PC-9 (cell line): ENCODE results near the gene AFAP1. TPM values are rescaled to one million over a fixed set of nuclear protein-coding genes. Genes with fewer than 3 reads are reported as not detected.

Experiments
- BruUV-seq: library from RNA; stranded (reverse); fragments of 400-500 nt; replicated peaks from 2 replicates; lab custom pipeline; 2021; lab: Mats Ljungman, UMichigan
- CTCF ChIA-PET: fragments of 300-600 bp; sonication (Branson Sonifier 250); formaldehyde crosslinking; loops from one replicate; lab custom pipeline; 2022; ENCODE audit warnings: antibody characterized with exemption; lab: Charles Lee
- POLR2A ChIA-PET: fragments of 300-600 bp; sonication (Branson Sonifier 250); formaldehyde crosslinking; loops from one replicate; lab custom pipeline; 2022; ENCODE audit warnings: antibody characterized with exemption; ENCODE audit not compliant: unreplicated experiment; lab: Charles Lee
- DNase-seq, 2 experiments: peaks; one replicate each; pipeline versions ENCODE4 v3.0.0 to v3.0.0-alpha.2; 2015 to 2022; ENCODE audit warnings: mixed read lengths in 1 of 2
- H2AFZ ChIP-seq: fragments of 200-600 bp; sonication (generic); 2 replicates; pipeline ENCODE4 v1.8.1; 2017; ENCODE audit warnings: antibody characterized with exemption
- H3F3A ChIP-seq: fragments of 200-600 bp; sonication (generic); 2 replicates; pipeline ENCODE4 v1.8.1; 2017; ENCODE audit warnings: antibody characterized with exemption, mild to moderate bottlenecking, low read depth; ENCODE audit not compliant: insufficient read depth
- H3K27ac ChIP-seq: fragments of 200-600 bp; sonication (generic); 2 replicates; pipeline ENCODE4 v1.6.1; 2016; ENCODE audit warnings: mixed run types
- H3K27me3 ChIP-seq: fragments of 200-600 bp; sonication (generic); 2 replicates; pipeline ENCODE4 v1.6.1; 2016; ENCODE audit warnings: low read depth, mixed run types; ENCODE audit not compliant: insufficient read depth
- H3K36me3 ChIP-seq: fragments of 200-600 bp; sonication (generic); 2 replicates; pipeline ENCODE4 v1.6.1; 2016; ENCODE audit warnings: low read depth, mixed run types
- H3K4me1 ChIP-seq: fragments of 200-600 bp; sonication (generic); replicated peaks from 2 replicates; pipeline ENCODE4 v1.6.1; 2016; ENCODE audit warnings: mixed run types; ENCODE audit not compliant: insufficient read depth
- H3K4me2 ChIP-seq: fragments of 200-600 bp; sonication (generic); 2 replicates; pipeline ENCODE4 v1.6.1; 2017; ENCODE audit warnings: mixed run types
- H3K4me3 ChIP-seq: fragments of 200-600 bp; sonication (generic); 2 replicates; pipeline ENCODE4 v1.6.1; 2016; ENCODE audit warnings: mixed run types
- H3K79me2 ChIP-seq: fragments of 200-600 bp; sonication (generic); 2 replicates; pipeline ENCODE4 v1.6.1; 2017; ENCODE audit warnings: low read depth, mixed run types
- H3K9me2 ChIP-seq: fragments of 200-600 bp; sonication (generic); 2 replicates; pipeline ENCODE4 v1.8.1; 2017; ENCODE audit warnings: mild to moderate bottlenecking; ENCODE audit not compliant: insufficient read depth
- H3K9me3 ChIP-seq: fragments of 200-600 bp; sonication (generic); 2 replicates; pipeline ENCODE4 v1.8.1; 2016; ENCODE audit warnings: low read depth; ENCODE audit not compliant: insufficient read depth
- H4K20me1 ChIP-seq: fragments of 200-600 bp; sonication (generic); 2 replicates; pipeline ENCODE4 v1.8.1; 2017; ENCODE audit not compliant: insufficient read depth
- EZH2 ChIP-seq: fragments of 200-600 bp; sonication (generic); IDR thresholded peaks from 2 replicates; pipeline ENCODE4 v1.8.0; 2017; ENCODE audit warnings: antibody characterized with exemption, low read depth
- intact Hi-C: fragments of 100-400 bp; cut with micrococcal nuclease; formaldehyde crosslinking; loops from one replicate; pipeline ENCODE4 v1.10.0; 2022; ENCODE audit not compliant: unreplicated experiment
- total RNA-seq: library from RNA; stranded (reverse); gene quantifications from 2 replicates; pipeline ENCODE4 v1.2.3, GENCODE V29; 2021
- TF ChIP-seq, protein P1 (sequence below): fragments of 200-600 bp; sonication (generic); conservative IDR thresholded peaks from 2 replicates; pipeline ENCODE4 v1.6.1; 2017; ENCODE audit warnings: mixed run types, antibody characterized with exemption, mild to moderate bottlenecking, moderate library complexity

AFAP1 gene
- total RNA-seq, 1 experiment from 2014 or later: 69.6 TPM

GRCh38 chr4:7847206-7847605 is 92.5 kb downstream of the AFAP1 start:
- Histone ChIP-seq H4K20me1 (no peaks in the 10 kb centered on the region), H3K79me2 (peaks cover 28% of the 10 kb centered on the region), H3K4me1 (peaks cover 36% of the 10 kb centered on the region), H3K9me3 (no peaks in the 10 kb centered on the region), H3K4me3 (no peak overlapping the region), H2AFZ (no peak overlapping the region), H3F3A (peaks cover 42% of the 10 kb centered on the region), H3K27me3 (no peaks in the 10 kb centered on the region), H3K9me2 (no peaks in the 10 kb centered on the region), H3K27ac (peak overlapping the region; percentile 2; the same call in 1 of the 2 replicates), H3K36me3 (peaks cover 6% of the 10 kb centered on the region; the same call in 1 of the 2 replicates), H3K4me2 (no peak overlapping the region)
- intact Hi-C loops: no loop called here
- CTCF ChIA-PET: no interaction called here
- TF ChIP-seq, protein P1, sequence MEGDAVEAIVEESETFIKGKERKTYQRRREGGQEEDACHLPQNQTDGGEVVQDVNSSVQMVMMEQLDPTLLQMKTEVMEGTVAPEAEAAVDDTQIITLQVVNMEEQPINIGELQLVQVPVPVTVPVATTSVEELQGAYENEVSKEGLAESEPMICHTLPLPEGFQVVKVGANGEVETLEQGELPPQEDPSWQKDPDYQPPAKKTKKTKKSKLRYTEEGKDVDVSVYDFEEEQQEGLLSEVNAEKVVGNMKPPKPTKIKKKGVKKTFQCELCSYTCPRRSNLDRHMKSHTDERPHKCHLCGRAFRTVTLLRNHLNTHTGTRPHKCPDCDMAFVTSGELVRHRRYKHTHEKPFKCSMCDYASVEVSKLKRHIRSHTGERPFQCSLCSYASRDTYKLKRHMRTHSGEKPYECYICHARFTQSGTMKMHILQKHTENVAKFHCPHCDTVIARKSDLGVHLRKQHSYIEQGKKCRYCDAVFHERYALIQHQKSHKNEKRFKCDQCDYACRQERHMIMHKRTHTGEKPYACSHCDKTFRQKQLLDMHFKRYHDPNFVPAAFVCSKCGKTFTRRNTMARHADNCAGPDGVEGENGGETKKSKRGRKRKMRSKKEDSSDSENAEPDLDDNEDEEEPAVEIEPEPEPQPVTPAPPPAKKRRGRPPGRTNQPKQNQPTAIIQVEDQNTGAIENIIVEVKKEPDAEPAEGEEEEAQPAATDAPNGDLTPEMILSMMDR: no peak
- DNase-seq: no peak
- BruUV-seq: no TSS peak
- POLR2A ChIA-PET: no interaction called here

DNA sequence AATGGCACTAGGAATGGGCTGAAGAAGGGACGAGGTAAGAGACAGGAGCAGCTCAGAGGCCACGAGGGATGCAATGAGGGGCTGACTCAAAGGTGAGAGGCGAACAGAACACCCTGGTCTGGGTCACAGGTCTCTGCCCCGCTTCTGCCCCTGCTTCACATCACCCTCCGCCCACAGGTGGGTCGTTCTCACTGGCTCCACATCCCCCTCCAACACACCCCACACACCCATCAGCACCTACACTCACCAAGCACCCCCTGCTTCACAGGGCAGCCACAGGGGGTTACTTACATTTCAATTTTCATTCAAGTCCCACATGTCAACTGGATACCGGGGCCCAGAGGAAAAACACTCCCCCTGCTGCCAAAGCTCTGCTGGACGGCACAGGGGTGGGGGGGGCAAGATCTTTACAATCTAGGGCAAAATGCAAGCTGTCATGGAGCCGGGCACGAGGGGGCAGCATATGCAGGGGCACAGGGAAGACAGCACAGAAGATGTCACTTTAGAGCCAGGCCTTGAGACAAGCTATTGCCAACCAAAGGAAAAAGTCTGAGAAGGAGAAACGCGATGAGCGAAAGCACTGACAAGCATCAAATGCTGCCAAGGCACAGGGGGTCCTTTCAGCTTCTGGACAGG is 94.0 kb downstream of the AFAP1 start:
- Histone ChIP-seq H3K27me3 (no peaks in the 10 kb centered on the region), H3K27ac (peak overlapping the region; percentile 96), H3K4me3 (no peak overlapping the region), H3K4me2 (no peak overlapping the region), H3K9me3 (no peaks in the 10 kb centered on the region), H3K79me2 (peaks cover 34% of the 10 kb centered on the region), H2AFZ (no peak overlapping the region), H4K20me1 (no peaks in the 10 kb centered on the region), H3K4me1 (peaks cover 46% of the 10 kb centered on the region), H3K36me3 (peaks cover 6% of the 10 kb centered on the region; the same call in 1 of the 2 replicates), H3F3A (peaks cover 49% of the 10 kb centered on the region), H3K9me2 (no peaks in the 10 kb centered on the region)
- no TSS peak for BruUV-seq
- CTCF ChIA-PET: interaction anchor here (0.6 kb wide), 2 partner anchors 26 to 32 kb away, joined by 3 to 6 read pairs; no protein-coding TSS in a partner anchor
- no peak for DNase-seq
- POLR2A ChIA-PET: no interaction called here
- no peak for TF ChIP-seq EZH2
- intact Hi-C loops: loop anchor here (2.0 kb wide), 2 partner anchors 15 to 83 kb away; no protein-coding TSS in a partner anchor

- Histone ChIP-seq H3K4me3 (no peak overlapping the region), H3K79me2 (peaks cover 37% of the 10 kb centered on the region), H2AFZ (no peak overlapping the region), H3F3A (peaks cover 53% of the 10 kb centered on the region), H3K4me2 (peak overlapping the region; percentile 76), H3K27ac (peak overlapping the region; percentile 96), H3K27me3 (no peaks in the 10 kb centered on the region), H4K20me1 (no peaks in the 10 kb centered on the region), H3K36me3 (peaks cover 10% of the 10 kb centered on the region; the same call in 1 of the 2 replicates), H3K9me2 (no peaks in the 10 kb centered on the region), H3K9me3 (no peaks in the 10 kb centered on the region), H3K4me1 (peaks cover 46% of the 10 kb centered on the region)
- CTCF ChIA-PET: interaction anchor here (0.6 to 0.7 kb wide), 2 partner anchors 16 to 734 kb away, joined by 3 read pairs; no protein-coding TSS in a partner anchor
- DNase-seq: peak; percentile 53 to 72
- POLR2A ChIA-PET: interaction anchor here (0.7 kb wide), 2 partner anchors 39 to 85 kb away, joined by 3 to 4 read pairs; no protein-coding TSS in a partner anchor
- intact Hi-C loops: loop anchor here (2.0 kb wide), 2 partner anchors 16 to 84 kb away; no protein-coding TSS in a partner anchor
- no TSS peak for BruUV-seq
- TF ChIP-seq, protein P1: no peak; the same call in 1 of the 2 replicates
- TF ChIP-seq EZH2: no peak
These were observed 95.1 kb downstream of the AFAP1 start for GRCh38 chr4:7844594-7844991.
